ENCODE data around the gene GABRG3.

GRCh38 chr15:27449941-27450340 lies 479.0 kb downstream of the GABRG3 start:
- no peak for TF ChIP-seq EZH2 (IDR thresholded peaks at IDR 0.05; ENCODE audit: borderline replicate concordance)
- no peak for TF ChIP-seq CTCF (IDR thresholded peaks at IDR 0.05; ENCODE audit: poor library complexity)
- no peak for TF ChIP-seq EZH2phosphoT487 (IDR thresholded peaks at IDR 0.05; ENCODE audit: low read depth, severe bottlenecking, unreplicated experiment)
